NCI-H2171 treated with DMSO at 0.1 percent for 48 hours (cell line): ENCODE measurements around the gene PRG3.
"Not testable (repeated sequence)": the region's sequence is repeated elsewhere in the genome, so short reads cannot be mapped to it uniquely, and the experiment has no call there.

Experiments
- DNase-seq: peaks from one replicate; lab custom pipeline; 2025; lab: John Stamatoyannopoulos, UW

The PRG3 gene

DNA sequence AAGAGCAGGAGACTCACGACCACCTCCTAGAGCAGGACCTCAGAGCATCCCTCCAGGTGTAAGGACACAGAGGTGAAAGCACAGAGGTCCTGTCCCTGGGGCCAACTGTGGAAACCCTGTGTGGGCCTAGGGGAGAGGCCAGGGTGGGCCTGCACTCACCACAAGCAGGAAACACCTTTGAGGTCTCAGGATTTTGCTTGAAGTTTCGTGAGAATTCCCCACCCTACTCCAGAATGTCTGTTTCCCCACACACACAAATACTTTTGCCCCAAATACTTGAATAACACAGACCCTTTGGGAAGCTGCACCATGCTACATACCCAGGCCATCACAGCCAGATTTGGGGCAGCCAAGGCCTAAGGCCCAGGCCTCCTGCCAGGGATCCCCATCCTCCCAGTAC lies 27.8 kb upstream of the PRG3 start:
- DNase-seq, result no peak

- DNase-seq, result no peak
Observed at GRCh38 chr11:57407941-57408475, 27.1 kb upstream of the PRG3 start.

DNA sequence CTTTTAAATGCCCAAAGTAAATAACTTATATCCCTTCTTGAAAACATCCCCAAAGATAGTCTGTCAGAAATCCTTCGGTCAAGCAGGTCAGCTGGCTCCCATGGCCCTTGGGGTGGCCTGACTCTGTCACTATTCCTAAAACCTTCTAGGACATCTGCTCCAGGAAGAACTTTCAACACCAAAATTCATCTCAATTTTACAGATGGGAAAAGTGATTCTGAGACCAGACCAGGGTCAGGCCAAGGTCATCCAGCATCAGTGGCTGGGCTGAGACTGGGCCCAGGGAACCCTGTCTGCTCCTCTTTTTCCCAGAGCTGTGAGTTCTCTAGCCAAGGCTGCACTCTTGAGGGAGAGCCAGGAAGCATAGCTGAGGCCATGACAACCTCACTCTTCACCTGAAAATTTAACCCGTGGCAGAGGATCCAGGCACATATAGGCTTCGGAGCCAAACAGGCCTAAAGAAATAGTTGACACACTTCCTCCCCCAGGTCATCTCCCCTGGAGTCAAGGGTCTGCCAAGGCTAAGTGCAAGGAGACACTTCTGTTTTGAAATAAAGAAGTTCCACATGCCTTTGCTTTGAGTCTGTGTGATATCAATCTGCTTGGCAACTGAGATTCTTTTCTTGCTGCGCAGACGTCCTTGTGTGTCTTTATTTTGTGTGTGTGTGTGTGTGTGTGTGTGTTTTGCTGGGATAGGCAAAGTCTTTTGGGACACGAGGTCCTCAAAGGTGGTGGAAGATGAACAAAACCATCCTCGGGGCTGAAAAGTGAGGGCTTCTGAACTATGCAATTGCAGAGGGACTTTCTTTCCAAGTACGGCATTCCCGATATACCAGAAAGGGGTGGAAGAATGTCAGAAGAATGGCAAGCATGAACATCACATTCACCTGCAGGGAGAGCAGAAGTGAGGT lies 26.3 kb upstream of the PRG3 start:
- no peak for DNase-seq

DNA sequence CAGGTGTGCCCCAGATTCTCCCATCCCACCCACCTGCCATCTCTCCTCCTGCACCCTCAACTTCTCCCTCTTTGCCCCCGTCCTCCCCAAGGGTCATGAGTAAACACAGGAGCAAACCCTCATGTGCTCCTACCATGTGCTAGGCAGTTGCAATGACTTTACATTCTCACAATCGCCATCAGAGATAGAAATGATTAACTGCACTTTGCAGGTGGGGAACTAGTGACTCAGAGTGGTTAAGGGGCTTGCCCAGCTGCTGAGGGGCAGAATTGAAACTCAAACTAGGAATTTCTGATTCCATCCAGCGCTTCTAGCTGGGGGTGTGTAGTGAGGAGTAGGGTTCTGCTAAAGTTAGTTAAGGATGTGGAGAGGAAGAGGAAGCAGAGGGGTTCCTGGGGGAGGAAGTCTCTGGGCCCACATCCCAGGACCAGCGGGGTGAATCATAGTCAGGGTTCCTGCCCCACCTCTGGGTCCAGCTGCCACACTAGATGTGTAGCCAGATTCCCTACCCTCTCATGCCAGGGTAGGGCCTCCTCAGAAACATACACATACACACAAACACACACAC lies 25.5 kb upstream of the PRG3 start:
- no peak for DNase-seq

DNA sequence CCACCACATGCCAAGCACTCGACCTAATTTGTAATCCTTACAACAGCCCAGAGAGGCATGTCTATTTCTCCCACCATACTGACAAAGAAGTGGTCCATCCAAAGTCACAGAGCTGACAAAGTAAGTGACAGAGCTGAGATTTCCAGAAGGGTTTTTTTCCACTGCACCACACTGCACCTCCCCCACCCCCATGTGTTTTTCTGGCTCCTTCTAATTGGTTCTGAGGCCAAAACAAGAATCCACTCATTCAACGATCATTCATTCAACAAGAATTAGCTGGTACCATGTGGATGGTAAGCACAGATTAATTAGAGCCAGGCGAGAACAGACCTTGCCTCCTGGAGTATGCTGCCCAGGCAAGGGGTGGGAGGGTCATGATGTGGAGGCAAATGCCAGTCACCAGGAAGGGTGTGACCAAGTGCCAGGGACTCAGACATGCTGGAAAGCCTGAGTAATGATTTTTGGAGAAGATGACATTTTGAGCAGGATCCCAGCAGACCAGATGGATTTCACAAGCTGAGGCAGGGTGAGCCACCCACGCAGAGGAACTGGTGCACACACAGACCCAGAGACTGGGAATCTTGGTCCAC lies 24.4 kb upstream of the PRG3 start:
- no peak for DNase-seq

GRCh38 chr11:57403802-57404147 lies 22.8 kb upstream of the PRG3 start:
- no peak for DNase-seq

GRCh38 chr11:57403003-57403801 lies 22.3 kb upstream of the PRG3 start:
- DNase-seq, result not testable (repeated sequence)

DNA sequence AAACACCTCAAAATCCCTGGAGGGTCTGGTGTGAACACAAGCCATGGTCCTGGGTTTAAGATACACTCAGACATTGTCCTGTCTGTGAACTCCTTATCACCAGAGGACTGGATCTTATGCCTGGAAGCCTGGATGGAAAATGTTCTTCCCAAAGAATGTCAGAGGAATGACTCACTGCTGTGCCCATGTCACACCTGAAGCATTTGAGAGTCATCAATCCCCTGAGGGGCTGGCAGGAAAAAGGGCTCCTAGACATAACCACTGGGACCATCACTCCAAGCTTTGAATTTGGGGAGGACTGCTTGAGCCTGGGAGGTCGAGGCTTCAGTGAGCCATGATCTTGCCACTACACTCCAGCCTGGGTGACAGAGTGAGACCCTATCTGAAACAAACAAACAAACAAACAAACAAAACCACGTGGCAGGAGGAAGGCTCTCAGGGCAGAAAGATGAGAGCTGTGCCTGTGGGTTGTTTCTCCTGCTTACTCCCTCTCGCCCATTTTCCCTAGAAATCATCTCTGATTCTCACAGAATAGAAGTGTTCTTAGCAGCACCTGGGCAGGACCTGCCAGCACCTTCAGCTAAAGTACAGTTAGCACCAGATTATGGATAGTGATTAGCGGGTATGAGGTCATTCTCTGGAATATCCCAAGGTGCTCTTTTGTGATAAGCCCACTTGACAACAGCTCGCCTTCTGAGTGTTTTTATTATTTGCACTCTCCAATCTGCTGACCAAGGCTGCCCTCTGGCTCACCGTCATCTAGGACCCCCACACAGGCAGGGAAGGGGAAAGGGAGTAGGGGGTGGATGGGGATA lies 21.4 kb upstream of the PRG3 start:
- DNase-seq, result no peak

GRCh38 chr11:57399972-57400578 lies 19.1 kb upstream of the PRG3 start:
- no peak for DNase-seq

- DNase-seq, result no peak
Observed at GRCh38 chr11:57399221-57399620, 18.3 kb upstream of the PRG3 start.

- DNase-seq, result no peak
Observed at GRCh38 chr11:57397394-57397990, 16.5 kb upstream of the PRG3 start.

GRCh38 chr11:57396744-57397143 lies 15.8 kb upstream of the PRG3 start:
- no peak for DNase-seq

- no peak for DNase-seq
Observed at GRCh38 chr11:57395905-57396623, 15.1 kb upstream of the PRG3 start.

- DNase-seq, result no peak
Observed at GRCh38 chr11:57394203-57394965, 13.4 kb upstream of the PRG3 start.

- DNase-seq, result no peak
Observed at GRCh38 chr11:57392763-57393105, 11.8 kb upstream of the PRG3 start.

DNA sequence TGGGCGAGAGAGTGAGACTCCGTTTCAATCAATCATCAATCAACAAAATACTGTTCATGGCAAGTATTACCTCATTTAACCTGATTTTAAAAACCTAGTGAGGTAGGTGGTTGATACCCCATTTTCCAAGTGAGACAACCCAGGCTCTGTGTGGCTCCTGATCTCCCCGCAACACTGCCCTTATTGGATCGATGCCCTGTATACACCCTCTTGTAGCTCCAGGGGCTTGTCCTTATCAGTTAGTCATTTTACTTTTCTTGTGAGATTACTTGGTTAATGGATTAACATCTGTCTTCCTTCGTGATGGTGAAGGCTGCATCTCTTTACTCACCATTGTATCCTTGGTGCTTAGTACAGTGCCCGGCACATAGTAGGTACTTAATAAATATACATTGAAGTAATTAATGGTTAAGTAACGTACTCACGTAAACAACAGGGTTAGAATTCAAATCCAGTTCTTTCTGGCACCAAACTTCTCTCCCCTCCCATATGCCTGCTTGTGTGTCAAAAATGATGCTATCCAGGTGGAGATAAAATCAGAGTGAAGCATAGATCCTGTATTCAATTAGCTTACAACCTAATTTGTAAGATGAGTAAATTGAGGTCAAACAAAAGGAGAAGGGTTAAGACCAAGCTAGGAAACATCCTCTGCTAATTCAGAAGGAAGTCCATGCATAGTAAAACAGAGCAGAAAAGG lies 11.3 kb upstream of the PRG3 start:
- no peak for DNase-seq

DNA sequence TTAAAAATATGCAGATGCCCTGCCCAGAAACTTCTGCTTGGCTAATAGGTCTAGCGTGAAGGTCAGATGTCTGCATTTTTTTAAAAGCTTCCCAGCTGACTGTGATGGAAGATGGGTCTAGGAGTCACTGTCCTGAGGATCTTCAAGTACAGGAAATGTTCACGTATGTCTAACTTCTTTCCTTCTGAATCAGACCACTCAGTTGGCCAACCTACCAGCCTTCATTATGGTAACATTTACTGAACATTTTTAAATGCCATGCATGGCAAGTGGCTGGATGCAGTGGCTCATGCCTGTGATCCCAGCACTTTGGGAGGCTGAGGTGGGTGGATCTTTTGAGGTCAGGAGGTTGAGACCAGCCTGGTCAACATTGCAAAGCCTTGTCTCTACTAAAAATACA lies 10.6 kb upstream of the PRG3 start:
- no peak for DNase-seq

DNA sequence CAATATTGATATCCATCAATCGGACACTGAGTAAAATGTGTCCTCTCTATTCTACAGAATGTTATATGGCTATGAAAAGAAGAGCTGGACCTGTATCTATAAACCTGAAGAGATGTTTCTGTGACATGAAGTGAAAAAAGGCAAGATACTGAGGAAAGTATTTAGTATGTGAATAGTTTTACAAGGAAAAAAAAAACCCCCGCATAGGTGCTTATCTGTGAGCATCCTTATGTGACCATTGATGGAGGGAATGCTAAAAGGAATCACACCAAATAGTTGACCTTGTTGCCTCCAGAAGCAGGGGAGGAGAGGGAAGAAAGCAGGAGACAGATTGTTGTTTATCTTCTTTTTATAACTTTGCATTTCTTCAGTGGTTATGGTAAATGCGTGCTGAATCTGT lies 10.2 kb upstream of the PRG3 start:
- DNase-seq, result no peak

- no peak for DNase-seq
Observed at GRCh38 chr11:57390535-57390934, 9.6 kb upstream of the PRG3 start, which contains the start of gene PRG2. Gene PRG2 (minus strand): TSS chr11:57390650. CDS start chr11:57389944, 706 bp downstream.
